Gastroesophageal sphincter (tissue), 4 donors: ENCODE results near the gene RCHY1. TPM values are rescaled to one million over a fixed set of nuclear protein-coding genes. Genes with fewer than 3 reads are reported as not detected.
"Not testable (repeated sequence)": the region's sequence is repeated elsewhere in the genome, so short reads cannot be mapped to it uniquely, and the experiment has no call there.

ENCODE experiments used
- ATAC-seq: fragments of 150-250 bp; one replicate; pipeline ENCODE4 v1.9.1; 2016; ENCODE audit warnings: mild to moderate bottlenecking, moderate library complexity
- H3K27ac ChIP-seq, 4 donors: fragments of 200-600 bp; sonication (generic) in 3 of 4; 1 replicate in 3 of 4; 2 replicates in 1 of 4; pipeline ENCODE4 v1.5.1; 2016 to 2019
- H3K27me3 ChIP-seq: fragments of 200-600 bp; sonication (generic); one replicate; pipeline ENCODE4 v1.5.1; 2019
- H3K36me3 ChIP-seq, 2 donors: fragments of 200-600 bp; sonication (generic); one replicate each; pipeline ENCODE4 v1.5.1; 2019; ENCODE audit warnings: control low read depth in 1 of 2
- H3K4me1 ChIP-seq, 3 donors: fragments of 200-600 bp; sonication (generic); 1 replicate in 2 of 3; 2 replicates in 1 of 3; pipeline ENCODE4 v1.5.1; 2016 to 2019; ENCODE audit warnings: control low read depth in 2 of 3
- H3K4me3 ChIP-seq, 2 donors: fragments of 200-600 bp; sonication (generic); one replicate each; pipeline ENCODE4 v1.5.1; 2019; ENCODE audit warnings: mild to moderate bottlenecking in 1 of 2, moderate library complexity in 1 of 2
- H3K9me3 ChIP-seq, 3 donors: fragments of 200-600 bp; sonication (generic); one replicate each; pipeline ENCODE4 v1.5.1; 2017 to 2019; ENCODE audit warnings: control low read depth in 2 of 3
- EP300 ChIP-seq: sonication (generic); formaldehyde crosslinking; IDR thresholded peaks from one replicate; pipeline ENCODE4 v1.6.1; 2017; ENCODE audit warnings: antibody characterized with exemption, mild to moderate bottlenecking
- POLR2A ChIP-seq, 2 donors: fragments of 450-650 bp; IDR thresholded peaks; one replicate each; pipeline ENCODE4 v1.6.1; 2017; ENCODE audit warnings: antibody characterized with exemption in 2 of 2, mild to moderate bottlenecking in 2 of 2, moderate library complexity in 1 of 2
- POLR2AphosphoS5 ChIP-seq: sonication (generic); formaldehyde crosslinking; IDR thresholded peaks from one replicate; pipeline ENCODE4 v1.6.1; 2017; ENCODE audit warnings: antibody characterized with exemption
- WGBS, 2 donors: methylation state at CpG; one replicate each; pipeline ENCODE4 v1.1.5; 2018; ENCODE audit warnings: low coverage in 1 of 2; 5-methylcytosine and 5-hydroxymethylcytosine counted together
- total RNA-seq, 4 donors: library from RNA; depleted of rRNA; stranded (reverse); fragments of >200 nt; gene quantifications; one replicate each; pipeline ENCODE4 v1.1.0, GENCODE V29; 2016
- TF ChIP-seq, protein P1 (sequence below), 4 experiments: fragments of 200-600 bp in 2 of 4; fragments of 450-650 bp in 2 of 4; sonication (generic) in 1 of 4; IDR thresholded peaks; one replicate each; pipeline ENCODE4 v1.5.1; 2017 to 2019; ENCODE audit warnings: antibody characterized with exemption in 4 of 4, mild to moderate bottlenecking in 2 of 4, moderate library complexity in 2 of 4

Gene RCHY1
- total RNA-seq, 4 donors from 2014 or later, result 11.3 to 28.6 (median 21.4) TPM

- TF ChIP-seq, protein P1, sequence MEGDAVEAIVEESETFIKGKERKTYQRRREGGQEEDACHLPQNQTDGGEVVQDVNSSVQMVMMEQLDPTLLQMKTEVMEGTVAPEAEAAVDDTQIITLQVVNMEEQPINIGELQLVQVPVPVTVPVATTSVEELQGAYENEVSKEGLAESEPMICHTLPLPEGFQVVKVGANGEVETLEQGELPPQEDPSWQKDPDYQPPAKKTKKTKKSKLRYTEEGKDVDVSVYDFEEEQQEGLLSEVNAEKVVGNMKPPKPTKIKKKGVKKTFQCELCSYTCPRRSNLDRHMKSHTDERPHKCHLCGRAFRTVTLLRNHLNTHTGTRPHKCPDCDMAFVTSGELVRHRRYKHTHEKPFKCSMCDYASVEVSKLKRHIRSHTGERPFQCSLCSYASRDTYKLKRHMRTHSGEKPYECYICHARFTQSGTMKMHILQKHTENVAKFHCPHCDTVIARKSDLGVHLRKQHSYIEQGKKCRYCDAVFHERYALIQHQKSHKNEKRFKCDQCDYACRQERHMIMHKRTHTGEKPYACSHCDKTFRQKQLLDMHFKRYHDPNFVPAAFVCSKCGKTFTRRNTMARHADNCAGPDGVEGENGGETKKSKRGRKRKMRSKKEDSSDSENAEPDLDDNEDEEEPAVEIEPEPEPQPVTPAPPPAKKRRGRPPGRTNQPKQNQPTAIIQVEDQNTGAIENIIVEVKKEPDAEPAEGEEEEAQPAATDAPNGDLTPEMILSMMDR (IDR thresholded peaks at IDR 0.05), result no peak
- TF ChIP-seq POLR2AphosphoS5 (no peak), EP300 (no peak), POLR2A (IDR thresholded peaks at IDR 0.05) (no peak)
- H3K9me3 ChIP-seq, result no peaks in the 10 kb centered on the region
- no peak overlapping the region for H3K4me3 ChIP-seq
- H3K4me1 ChIP-seq, result no peaks in the 10 kb centered on the region
- no peak for ATAC-seq
- H3K27ac ChIP-seq, result no peak overlapping the region
- no peaks in the 10 kb centered on the region for H3K27me3 ChIP-seq
- H3K36me3 ChIP-seq, result peaks cover 0 to 49% of the 10 kb centered on the region in 2 donors
These were observed 28.6 kb upstream of the RCHY1 start for GRCh38 chr4:75542824-75543223.

- WGBS, 2 donors, result 84 to 91% methylated on average over 5 to 6 of the region's 6 CpGs
- peaks cover 0 to 32% of the 10 kb centered on the region in 2 donors for H3K36me3 ChIP-seq
- H3K27me3 ChIP-seq, H3K9me3 ChIP-seq, H3K4me1 ChIP-seq, ATAC-seq, H3K4me3 ChIP-seq, H3K27ac ChIP-seq: not testable (repeated sequence)
These were observed 23.1 kb upstream of the RCHY1 start for GRCh38 chr4:75537308-75537707.

GRCh38 chr4:75533926-75534325 is 19.7 kb upstream of the RCHY1 start:
- H3K36me3 ChIP-seq, result peaks cover 0 to 46% of the 10 kb centered on the region in 2 donors
- not testable (repeated sequence) for H3K4me1 ChIP-seq, H3K27ac ChIP-seq, H3K9me3 ChIP-seq, H3K4me3 ChIP-seq, H3K27me3 ChIP-seq, ATAC-seq

DNA sequence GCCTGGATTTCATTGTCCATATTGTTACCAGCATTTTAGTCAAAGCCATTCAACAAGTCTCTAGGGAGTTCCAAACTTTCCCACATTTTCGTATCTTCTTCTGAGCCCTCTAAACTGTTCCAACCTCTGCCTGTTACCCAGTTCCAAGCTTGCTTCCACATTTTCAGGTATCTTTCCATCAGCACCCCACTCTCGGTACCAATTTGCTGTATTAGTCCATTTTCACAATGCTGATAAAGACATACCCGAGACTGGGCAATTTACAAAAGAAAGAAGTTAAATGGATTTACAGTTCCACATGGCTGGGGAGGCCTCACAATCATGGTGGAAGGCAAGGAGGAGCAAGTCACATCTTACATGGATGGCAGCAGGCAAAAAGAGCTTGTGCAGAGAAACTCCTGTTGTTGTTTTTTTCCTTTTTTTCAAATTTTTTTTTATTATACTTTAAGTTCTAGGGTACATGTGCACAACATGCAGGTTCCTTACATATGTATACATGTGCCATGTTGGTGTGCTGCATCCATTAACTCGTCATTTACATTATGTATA is 19.2 kb upstream of the RCHY1 start:
- peaks cover 0 to 50% of the 10 kb centered on the region in 2 donors for H3K36me3 ChIP-seq
- H3K27ac ChIP-seq, ATAC-seq, H3K4me3 ChIP-seq, H3K4me1 ChIP-seq, H3K27me3 ChIP-seq, H3K9me3 ChIP-seq: not testable (repeated sequence)
- 92 to 94% methylated on average over 2 to 4 of the region's 4 CpGs for WGBS, 2 donors

DNA sequence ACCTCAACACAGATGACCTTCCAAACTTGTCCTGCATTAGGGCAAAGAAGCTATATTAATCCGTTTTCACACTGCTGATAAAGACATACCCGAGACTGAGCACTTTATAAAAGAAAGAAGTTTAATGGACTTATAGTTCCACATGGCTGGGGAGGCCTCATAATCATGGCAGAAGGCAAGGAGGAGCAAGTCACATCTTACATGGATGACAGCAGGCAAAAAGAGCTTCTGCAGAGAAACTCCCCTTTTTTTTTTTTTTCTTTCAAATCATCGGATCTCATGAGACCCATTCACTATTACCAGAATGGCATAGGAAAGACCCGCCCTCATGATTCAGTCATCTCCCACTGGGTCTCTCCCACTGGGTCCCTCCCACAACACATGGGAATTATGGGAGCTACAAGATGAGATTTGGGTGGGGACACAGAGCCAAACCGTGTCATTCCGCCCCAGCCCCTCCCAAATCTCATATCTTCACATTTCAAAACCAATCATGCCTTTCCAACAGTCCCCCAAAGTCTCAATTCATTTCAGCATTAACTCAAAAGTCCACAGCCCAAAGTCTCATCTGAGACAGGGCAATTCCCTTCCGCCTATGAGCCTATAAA is 17.4 kb upstream of the RCHY1 start:
- peaks cover 3 to 68% of the 10 kb centered on the region in 2 donors for H3K36me3 ChIP-seq
- not testable (repeated sequence) for H3K4me3 ChIP-seq, ATAC-seq, H3K27ac ChIP-seq, H3K9me3 ChIP-seq, H3K4me1 ChIP-seq, H3K27me3 ChIP-seq
- 95 to 98% methylated on average over 7 of the region's 7 CpGs for WGBS, 2 donors

DNA sequence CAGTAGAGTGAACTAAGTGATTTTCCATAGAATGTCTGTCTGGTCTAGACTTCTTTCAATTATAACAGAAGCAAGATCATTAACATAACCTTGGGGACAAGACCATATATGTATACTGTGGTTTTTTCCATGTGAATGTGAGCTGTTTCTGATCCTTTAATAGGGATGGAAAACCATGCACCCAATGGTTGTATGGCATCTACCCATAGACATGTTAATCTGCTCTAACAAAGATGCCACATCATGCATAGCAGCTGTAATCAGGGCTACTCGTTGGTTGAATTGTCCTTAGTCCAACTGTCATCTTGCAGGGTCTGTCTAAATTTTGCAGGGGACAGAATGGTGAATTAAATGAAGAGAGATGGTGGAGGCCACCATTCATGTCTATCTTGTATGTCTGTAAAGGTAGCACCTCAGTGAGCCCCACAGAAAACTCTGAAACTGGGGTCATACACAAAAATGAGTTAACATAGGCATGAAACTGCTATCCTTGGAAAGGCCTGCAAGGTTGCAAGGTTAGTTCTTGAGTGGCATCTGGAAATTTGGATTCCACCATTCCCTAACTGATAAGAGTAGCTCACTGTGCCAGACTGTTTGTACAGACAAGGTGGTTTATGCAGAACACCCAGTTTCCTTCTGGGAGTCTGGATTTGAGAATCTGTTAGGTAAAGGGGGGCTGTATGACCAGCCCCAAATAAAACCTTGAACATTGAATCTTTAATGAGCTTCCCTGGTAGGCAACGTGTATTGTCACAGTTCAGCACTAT is 16.5 kb upstream of the RCHY1 start:
- TF ChIP-seq EP300, result no peak
- TF ChIP-seq, protein P1 (IDR thresholded peaks at IDR 0.05), result no peak
- no peak for ATAC-seq
- Histone ChIP-seq H3K9me3 (no peaks in the 10 kb centered on the region), H3K27me3 (no peaks in the 10 kb centered on the region), H3K4me1 (no peaks in the 10 kb centered on the region), H3K36me3 (peaks cover 8 to 77% of the 10 kb centered on the region in 2 donors), H3K27ac (no peak overlapping the region), H3K4me3 (no peak overlapping the region)
- 100% methylated on average over 1 to 2 of the region's 2 CpGs for WGBS, 2 donors

- no peak overlapping the region for H3K4me3 ChIP-seq
- H3K4me1 ChIP-seq, result no peaks in the 10 kb centered on the region
- H3K27ac ChIP-seq, result no peak overlapping the region
- H3K36me3 ChIP-seq, result peaks cover 8 to 96% of the 10 kb centered on the region in 2 donors
- TF ChIP-seq, protein P1 (IDR thresholded peaks at IDR 0.05), result no peak
- TF ChIP-seq EP300, result no peak
- no peak for TF ChIP-seq POLR2A (IDR thresholded peaks at IDR 0.05)
- no peak for TF ChIP-seq POLR2AphosphoS5
- no peak for ATAC-seq
- no peaks in the 10 kb centered on the region for H3K27me3 ChIP-seq
- H3K9me3 ChIP-seq, result no peaks in the 10 kb centered on the region
These were observed 13.3 kb upstream of the RCHY1 start for GRCh38 chr4:75527482-75527881.
